ENCODE data around the gene NHS.

- TF ChIP-seq HCFC1 (IDR thresholded peaks at IDR 0.05; ENCODE audit: low read depth, low read length) (no peak), CTCF (CRISPR knock-in tag; IDR thresholded peaks at IDR 0.05) (no peak), CBFB (CRISPR knock-in tag; IDR thresholded peaks at IDR 0.05) (no peak), KIAA2018 (CRISPR knock-in tag; IDR thresholded peaks at IDR 0.05; ENCODE audit: borderline replicate concordance) (no peak), RNF219 (CRISPR knock-in tag; IDR thresholded peaks at IDR 0.05) (no peak)
These were observed 81.5 kb downstream of the NHS start for GRCh38 chrX:17456526-17456925.
